ENCODE measurements around the gene FZD4.

DNA sequence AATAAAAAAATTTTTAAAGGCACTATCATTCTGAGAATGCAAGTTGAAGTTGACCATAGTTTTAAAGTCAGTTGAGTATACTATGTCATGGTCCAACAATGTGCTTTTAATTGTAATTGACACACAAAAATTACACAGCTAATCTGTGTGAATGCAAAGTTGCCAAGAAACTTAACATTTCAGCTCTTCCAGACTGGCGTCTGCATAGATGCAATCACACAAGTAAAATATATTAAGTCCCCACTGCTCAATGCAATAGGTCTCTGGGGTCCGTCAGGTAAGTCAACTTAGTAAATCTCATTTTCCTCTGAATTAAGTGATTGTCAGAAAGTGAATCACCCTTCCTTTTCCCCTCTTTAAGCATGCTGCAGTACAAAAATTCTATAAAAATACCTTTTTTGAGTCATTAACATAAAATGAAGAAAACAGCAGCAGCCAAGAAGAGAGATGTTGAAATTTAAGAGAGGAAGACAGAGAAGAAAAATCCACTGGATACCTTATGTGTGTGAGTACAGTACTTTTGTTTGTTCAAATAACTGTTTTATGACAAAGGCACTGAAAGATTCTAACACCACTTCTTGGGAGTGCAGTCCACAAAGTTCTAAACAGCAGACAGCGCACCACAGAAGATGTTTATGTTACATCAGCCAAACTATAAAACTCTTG, 5.1 kb downstream of the FZD4 start:
- no peak for TF ChIP-seq POLR2A (IDR thresholded peaks at IDR 0.05; ENCODE audit: extremely low read depth, insufficient read length)
- TF ChIP-seq CTCF (IDR thresholded peaks at IDR 0.05; ENCODE audit: low read depth, low read length), result no peak
- no peak for TF ChIP-seq MYC (IDR thresholded peaks at IDR 0.05; ENCODE audit: low read depth, low read length)
